ENCODE data around the gene EVC.

Gene EVC

DNA sequence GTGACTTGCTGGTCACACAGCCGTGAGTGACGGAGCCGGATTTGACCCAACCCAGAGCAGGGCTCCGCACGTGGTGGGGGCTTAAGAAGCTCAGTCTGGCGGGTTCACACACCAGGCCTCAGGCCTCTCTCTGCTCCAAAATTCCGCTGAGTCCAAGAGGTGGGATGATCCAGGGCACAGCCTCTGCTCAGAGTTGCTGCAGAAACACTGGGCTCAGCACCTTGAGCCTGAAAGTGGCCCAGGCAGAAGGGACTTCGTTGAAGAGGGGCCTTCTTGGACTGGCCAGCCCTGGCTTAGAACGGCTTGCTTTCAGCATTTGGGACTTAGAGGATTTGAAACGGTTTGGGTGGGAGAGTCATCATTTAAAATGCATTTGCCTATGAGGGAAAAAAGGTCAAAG, 21.2 kb downstream of the EVC start:
- DNase-seq, result no peak

GRCh38 chr4:5734853-5735252, 23.9 kb downstream of the EVC start:
- no peak for DNase-seq

- no peak for DNase-seq
These were observed 24.5 kb downstream of the EVC start for GRCh38 chr4:5735463-5735862.

- no peak for DNase-seq
These were observed 27.1 kb downstream of the EVC start for GRCh38 chr4:5738061-5738460.

DNA sequence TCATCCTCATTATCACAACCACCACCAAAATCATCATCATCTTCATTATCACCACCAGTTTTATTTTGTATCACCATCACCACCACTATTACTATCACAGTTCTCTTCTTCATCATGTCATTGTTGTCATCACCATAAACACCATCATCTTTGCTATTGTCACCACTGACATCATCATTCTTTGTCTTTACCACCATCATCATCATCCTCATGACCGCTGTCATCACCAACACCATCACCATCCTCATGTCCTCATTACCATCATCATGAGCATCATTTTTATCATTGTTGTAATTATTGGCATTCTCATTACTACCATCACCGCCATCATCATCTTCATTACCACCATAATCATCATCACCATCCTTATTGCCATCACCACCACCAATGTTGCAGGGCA, 31.4 kb downstream of the EVC start:
- no peak for DNase-seq

DNA sequence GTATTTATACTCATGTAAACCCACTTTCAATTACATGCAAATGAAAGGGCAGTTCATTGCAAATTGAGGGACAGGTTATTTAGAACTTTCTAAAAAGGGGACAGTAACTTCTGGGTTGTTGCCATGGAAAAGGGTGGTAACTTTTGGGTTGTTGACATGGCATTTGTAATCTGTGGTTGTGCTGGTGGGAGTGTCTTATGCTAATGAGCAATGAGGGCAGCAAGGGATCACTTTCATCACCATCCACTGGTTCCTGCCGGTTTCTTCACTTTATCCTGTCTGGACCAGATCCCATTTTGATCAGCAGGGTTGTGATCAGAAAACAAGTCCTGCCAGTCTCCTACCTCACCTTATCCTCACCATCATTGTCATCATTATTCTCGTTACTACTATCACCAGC, 32.0 kb downstream of the EVC start:
- DNase-seq, result no peak

DNA sequence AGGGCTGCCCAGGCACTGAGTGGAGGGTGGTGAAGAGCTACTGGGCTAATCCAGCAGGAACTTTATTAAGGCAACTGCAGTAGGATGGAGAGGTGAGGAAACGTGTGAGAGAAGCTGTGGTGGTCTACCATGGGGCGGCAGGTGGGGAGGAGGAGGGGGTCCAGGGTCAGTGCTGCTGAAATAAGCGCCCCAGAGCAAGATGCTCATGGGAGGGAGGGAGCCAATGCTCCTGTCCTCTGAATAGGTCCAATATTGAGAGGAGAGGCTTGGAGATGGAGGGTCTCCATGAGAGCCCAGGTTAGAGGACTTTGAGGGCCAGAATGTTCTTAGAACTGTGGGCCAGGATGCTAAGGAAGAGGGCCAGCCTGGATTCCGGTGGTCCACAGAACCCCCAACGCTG, 35.2 kb downstream of the EVC start:
- DNase-seq, result no peak

- peak; percentile 56 for DNase-seq
These were observed 36.1 kb downstream of the EVC start for GRCh38 chr4:5746829-5747737.

- DNase-seq, result peak; percentile 94
These were observed 36.9 kb downstream of the EVC start for GRCh38 chr4:5747738-5748375.

GRCh38 chr4:5749568-5749967, 38.6 kb downstream of the EVC start:
- no peak for DNase-seq

DNA sequence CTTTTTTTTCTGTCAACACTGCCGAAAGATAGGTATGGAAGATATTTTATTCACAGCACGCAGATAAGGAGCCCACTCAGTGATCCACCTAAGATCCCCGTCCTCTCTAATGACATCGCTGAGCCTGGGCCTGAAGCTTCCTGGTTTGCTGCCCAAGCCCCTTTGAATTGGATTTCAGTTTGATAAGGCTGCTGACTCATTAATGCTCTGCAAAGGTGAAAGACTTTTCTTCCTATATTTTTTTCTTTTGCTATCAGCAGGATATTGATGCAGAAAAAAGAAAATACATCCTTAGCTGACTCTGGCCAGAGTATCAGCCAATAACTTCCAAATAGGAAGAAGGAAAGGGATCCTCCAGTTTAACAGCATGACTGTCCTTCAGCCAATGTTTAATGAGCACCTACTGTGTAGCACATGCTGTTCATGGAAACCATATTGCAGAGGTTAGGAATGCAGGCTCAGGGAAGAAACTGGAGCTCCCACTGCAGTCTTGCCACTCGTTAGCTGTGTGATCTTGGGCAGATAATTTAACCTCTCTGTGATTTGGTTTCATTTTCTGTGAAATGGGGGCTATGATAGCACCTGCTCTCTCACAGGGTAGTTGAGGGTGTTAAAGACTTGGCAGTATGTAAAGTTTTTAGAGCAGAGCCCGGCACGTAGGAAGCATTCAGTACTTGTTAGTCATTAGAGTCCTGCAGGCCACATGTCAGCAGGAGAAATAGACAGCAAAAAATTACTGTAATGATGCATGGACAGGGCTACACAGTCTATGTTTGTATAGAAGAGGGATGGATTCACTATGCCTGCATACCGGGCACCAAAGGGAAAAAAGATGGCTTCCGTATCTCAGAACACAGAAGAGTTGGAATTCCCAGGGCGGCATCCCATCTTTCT, 39.3 kb downstream of the EVC start:
- DNase-seq, result peak; percentile 85

DNA sequence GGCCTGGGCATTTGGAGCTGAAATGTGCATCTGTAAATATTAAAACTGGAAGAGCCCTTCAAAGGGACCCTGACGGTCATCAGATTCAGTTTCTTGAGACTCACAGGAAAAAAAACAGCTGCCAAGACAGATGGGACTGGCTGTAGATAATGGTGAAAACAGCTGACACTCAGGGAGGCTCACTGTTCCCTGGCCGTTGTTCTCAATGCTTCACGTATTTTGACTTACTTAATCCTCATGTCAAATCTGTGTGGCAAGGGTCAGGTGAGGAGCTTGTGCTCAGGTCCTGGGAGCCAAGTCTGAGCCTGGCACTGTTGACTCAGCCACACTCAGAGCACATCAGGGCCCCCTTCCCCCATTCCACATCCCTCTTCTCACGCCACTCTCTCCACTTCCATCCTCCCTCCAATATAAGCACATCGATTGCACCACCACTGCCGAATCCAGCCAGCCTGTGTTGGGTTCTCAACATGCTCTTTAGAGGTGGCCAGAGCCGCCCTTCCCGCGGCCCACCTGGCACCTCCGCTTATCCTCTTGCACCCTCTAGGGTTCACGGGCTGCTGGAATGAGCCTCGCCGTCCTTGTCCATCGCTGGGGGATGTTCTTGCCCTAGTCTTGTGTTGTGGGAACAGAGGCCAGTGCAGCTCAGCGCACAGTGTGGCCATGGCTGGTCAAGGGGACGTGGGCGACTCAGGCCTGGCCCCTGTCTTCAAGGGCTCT, 40.1 kb downstream of the EVC start:
- peak; percentile 41 for DNase-seq

DNA sequence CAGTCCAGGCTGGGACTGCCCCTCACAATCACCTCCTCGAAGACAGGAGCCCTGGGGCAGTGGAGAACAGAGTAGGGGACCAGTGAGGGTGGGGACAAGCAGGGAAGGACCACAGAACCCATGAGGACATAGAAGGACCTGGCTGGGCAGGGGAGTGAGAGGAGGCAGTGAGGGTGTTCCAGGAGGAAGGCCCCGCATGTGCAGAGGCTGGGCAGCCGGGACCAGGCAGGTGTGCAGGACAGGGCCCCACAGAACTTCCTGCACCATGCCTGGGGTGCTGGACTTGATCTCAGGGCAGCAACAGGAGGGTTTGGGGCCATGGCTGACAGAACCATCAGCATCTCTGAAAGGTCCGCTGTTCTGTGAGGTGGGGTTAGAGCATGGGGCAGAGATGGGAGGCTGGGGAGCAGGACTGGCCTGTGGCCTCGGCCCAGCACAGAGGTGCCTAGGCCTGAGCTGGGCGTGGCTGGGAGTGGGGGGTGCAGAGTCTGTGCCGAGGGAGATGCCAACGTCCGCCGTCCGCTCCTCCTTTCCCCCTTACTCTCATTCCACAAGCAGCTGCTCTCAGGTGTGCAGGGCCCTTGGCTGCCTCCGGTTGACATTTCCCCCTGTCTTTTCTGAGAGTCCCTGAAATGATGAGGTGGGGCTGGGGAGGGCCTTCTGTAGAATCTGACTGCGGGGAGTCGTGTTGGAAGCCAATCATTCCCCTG, 40.8 kb downstream of the EVC start:
- no peak for DNase-seq

GRCh38 chr4:5752376-5753184, 41.6 kb downstream of the EVC start:
- DNase-seq, result peak; percentile 44

GRCh38 chr4:5753366-5753765, 42.4 kb downstream of the EVC start:
- DNase-seq, result no peak

DNA sequence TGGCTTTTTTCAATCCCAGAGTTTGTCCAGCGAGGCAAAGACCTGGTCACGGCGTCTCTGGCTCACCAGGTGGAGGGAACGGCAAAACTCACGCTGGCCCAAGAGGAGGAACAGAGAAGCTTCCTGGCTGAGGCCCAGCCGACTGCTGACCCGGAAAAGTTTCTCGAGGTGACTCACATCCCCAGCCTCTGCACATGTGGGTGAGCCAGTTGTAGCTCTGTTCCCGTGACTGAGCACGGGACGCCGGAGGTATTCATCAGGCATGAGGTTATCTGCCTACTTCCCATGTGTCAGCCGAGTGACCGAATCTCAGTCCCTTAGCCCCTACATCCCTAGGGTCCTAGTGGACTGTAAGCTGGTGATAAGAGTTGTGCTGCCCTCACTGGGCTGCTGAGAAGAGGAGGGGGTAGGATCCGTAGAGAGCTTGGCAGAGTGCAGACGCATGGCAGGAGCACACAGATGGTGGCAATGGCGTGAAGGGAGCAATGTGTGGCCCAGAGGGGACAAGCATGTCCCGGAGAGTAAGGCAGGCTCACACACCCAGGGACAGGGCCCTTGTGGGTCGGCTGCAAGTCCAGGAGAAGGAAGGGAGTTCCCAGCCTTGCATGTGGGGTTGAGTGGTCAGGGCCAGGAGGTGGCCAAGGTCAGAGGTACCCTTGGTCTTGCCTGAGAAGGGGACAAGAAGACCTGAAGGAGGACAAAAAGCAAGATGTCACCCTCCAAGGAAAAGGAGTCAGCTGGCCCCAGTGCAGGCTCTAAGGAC, 42.9 kb downstream of the EVC start:
- DNase-seq, result peak; percentile 75

DNA sequence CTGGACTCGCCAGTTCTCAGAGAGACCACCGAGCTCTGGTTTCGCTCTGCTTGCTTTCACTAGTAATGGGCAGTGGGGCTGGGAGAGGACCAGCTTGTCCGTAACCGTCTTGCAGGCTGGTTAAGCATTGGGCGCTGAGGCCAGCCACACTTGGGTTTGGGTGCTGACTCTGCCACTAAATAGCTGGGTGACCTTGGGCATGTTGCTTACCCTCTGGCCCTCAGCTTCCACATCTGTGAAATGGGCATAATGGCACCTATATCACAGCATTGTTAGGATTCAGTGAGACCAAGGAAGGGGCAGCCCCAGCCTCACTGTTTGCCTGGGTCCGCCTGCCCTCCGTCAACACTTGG, 43.5 kb downstream of the EVC start:
- DNase-seq, result no peak

DNA sequence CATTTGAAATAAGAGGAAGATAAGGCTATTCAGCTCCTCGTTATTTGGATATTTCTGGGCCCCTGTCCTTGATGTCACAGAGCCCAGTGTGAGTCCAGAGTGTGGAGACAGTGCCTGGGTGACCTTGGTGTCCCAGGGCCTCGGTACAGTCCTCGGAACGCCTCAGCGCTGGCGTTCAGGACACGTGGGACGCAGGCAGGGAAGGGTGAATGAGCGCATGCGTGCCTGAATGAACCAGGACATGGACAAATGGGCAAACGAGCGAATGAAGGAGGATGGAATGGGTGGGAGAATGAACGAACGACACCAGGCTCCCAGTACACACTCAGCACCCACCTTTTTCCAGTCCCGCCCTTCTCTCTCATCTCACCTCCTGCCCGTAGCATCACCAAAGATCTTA, 44.2 kb downstream of the EVC start:
- no peak for DNase-seq

DNA sequence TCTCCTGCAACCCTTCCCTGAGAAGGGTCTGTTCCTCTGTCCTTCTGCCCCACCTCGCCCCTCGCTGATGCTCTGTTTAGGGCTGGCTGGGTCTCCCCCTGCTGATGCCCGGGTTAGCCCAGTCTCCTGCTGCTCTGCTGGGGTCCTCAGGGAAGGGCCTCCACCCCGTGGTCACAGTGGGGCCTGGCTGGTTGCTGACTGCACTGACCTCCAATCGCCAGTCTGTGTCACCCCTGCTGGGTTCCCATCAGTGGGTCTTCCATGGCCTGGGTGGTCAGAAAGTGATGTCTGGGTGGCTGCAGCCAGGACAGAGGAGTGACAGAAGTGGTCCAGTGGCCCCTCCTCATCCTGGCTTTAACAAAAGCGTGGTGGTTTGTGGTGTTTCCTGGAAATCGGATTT, 44.7 kb downstream of the EVC start:
- no peak for DNase-seq

DNA sequence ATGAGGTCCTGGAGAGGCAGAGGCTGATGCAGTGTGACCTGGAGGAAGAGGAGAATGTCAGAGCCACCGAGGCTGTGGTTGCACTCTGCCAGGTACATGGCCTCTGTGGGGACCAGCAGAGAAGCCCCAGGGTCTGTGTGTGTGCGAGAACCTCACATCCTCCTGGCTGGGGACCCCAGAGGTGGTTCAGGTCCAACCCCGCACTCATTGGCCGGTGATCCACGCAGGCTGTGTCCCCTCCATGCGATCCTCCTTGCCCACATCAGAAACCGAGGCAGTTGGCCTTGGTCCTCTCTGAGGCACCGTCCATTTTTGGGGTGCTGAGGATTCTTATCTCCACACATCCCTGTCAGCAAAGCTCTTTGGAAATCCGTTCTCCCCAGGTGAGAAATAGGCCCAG, 45.3 kb downstream of the EVC start:
- no peak for DNase-seq
